T-helper 2 cell treated with Interferon-gamma antibody and Interleukin-4, amounts not matched to agents 5 μg/mL and 100 μg/mL, for 36 hours (primary cell): ENCODE measurements around the gene DNAJC5G.
A peak's percentile ranks its signal among the peaks of the same experiment; 100 is the strongest.

Experiments
- DNase-seq: peaks from one replicate; pipeline ENCODE4 v3.0.0; 2021; ENCODE audit warnings: low spot score
- H3K27ac Mint-ChIP-seq: one replicate; pipeline ENCODE4 v1.8.0; 2021; ENCODE audit warnings: mild to moderate bottlenecking, mixed read lengths
- H3K27me3 Mint-ChIP-seq: one replicate; pipeline ENCODE4 v1.8.0; 2021; ENCODE audit warnings: low read depth, mixed read lengths
- H3K36me3 Mint-ChIP-seq: one replicate; pipeline ENCODE4 v1.8.0; 2021; ENCODE audit warnings: low read depth, mixed read lengths
- H3K4me1 Mint-ChIP-seq: one replicate; pipeline ENCODE4 v1.8.0; 2021; ENCODE audit warnings: low read depth, mixed read lengths
- H3K4me3 Mint-ChIP-seq: one replicate; pipeline ENCODE4 v1.8.0; 2022; ENCODE audit warnings: mild to moderate bottlenecking, moderate library complexity, mixed read lengths
- H3K9me3 Mint-ChIP-seq: one replicate; pipeline ENCODE4 v1.8.0; 2021; ENCODE audit warnings: mixed read lengths

The DNAJC5G gene

GRCh38 chr2:27245116-27245515 lies 30.1 kb upstream of the DNAJC5G start:
- no peak overlapping the region for H3K4me3 Mint-ChIP-seq
- no peak for DNase-seq
- H3K4me1 Mint-ChIP-seq = no peaks in the 10 kb centered on the region
- peaks cover 19% of the 10 kb centered on the region for H3K36me3 Mint-ChIP-seq
- no peaks in the 10 kb centered on the region for H3K9me3 Mint-ChIP-seq
- no peaks in the 10 kb centered on the region for H3K27me3 Mint-ChIP-seq
- H3K27ac Mint-ChIP-seq = no peak overlapping the region

GRCh38 chr2:27245626-27246025 lies 29.6 kb upstream of the DNAJC5G start:
- H3K36me3 Mint-ChIP-seq = peaks cover 14% of the 10 kb centered on the region

GRCh38 chr2:27247893-27248292 lies 27.3 kb upstream of the DNAJC5G start:
- Mint-ChIP-seq H3K27ac (no peak overlapping the region), H3K27me3 (peaks cover 4% of the 10 kb centered on the region), H3K36me3 (no peaks in the 10 kb centered on the region), H3K4me1 (no peaks in the 10 kb centered on the region), H3K9me3 (no peaks in the 10 kb centered on the region), H3K4me3 (no peak overlapping the region)
- no peak for DNase-seq

More at GRCh38 chr2:27245626-27246025, 29.6 kb upstream of the DNAJC5G start:
- Mint-ChIP-seq H3K9me3 (no peaks in the 10 kb centered on the region), H3K27ac (no peak overlapping the region), H3K4me3 (no peak overlapping the region), H3K4me1 (no peaks in the 10 kb centered on the region), H3K27me3 (no peaks in the 10 kb centered on the region)
- DNase-seq = no peak

GRCh38 chr2:27249159-27249890 lies 25.9 kb upstream of the DNAJC5G start:
- Mint-ChIP-seq H3K27me3 (peaks cover 4% of the 10 kb centered on the region), H3K36me3 (no peaks in the 10 kb centered on the region), H3K9me3 (no peaks in the 10 kb centered on the region), H3K4me3 (no peak overlapping the region), H3K4me1 (no peaks in the 10 kb centered on the region), H3K27ac (no peak overlapping the region)
- no peak for DNase-seq

- Mint-ChIP-seq H3K4me1 (no peaks in the 10 kb centered on the region), H3K36me3 (no peaks in the 10 kb centered on the region), H3K4me3 (no peak overlapping the region), H3K27ac (no peak overlapping the region), H3K9me3 (no peaks in the 10 kb centered on the region), H3K27me3 (peaks cover 6% of the 10 kb centered on the region)
- peak; percentile 67 for DNase-seq
These were observed 25.2 kb upstream of the DNAJC5G start for GRCh38 chr2:27249891-27250651.

- no peak for DNase-seq
These were observed 24.4 kb upstream of the DNAJC5G start for GRCh38 chr2:27250652-27251379.

GRCh38 chr2:27251766-27252165 lies 23.5 kb upstream of the DNAJC5G start:
- H3K36me3 Mint-ChIP-seq = no peaks in the 10 kb centered on the region
- H3K9me3 Mint-ChIP-seq = no peaks in the 10 kb centered on the region
- H3K27ac Mint-ChIP-seq = no peak overlapping the region
- no peak overlapping the region for H3K4me3 Mint-ChIP-seq
- H3K27me3 Mint-ChIP-seq = peaks cover 6% of the 10 kb centered on the region
- no peak for DNase-seq
- no peaks in the 10 kb centered on the region for H3K4me1 Mint-ChIP-seq

More at GRCh38 chr2:27250652-27251379, 24.4 kb upstream of the DNAJC5G start:
- no peak overlapping the region for H3K27ac Mint-ChIP-seq
- H3K4me1 Mint-ChIP-seq = no peaks in the 10 kb centered on the region
- no peak overlapping the region for H3K4me3 Mint-ChIP-seq
- no peaks in the 10 kb centered on the region for H3K36me3 Mint-ChIP-seq
- peaks cover 6% of the 10 kb centered on the region for H3K27me3 Mint-ChIP-seq
- no peaks in the 10 kb centered on the region for H3K9me3 Mint-ChIP-seq

GRCh38 chr2:27255187-27255586 lies 20.0 kb upstream of the DNAJC5G start:
- DNase-seq = no peak
- no peaks in the 10 kb centered on the region for H3K4me1 Mint-ChIP-seq
- H3K27ac Mint-ChIP-seq = no peak overlapping the region
- H3K36me3 Mint-ChIP-seq = no peaks in the 10 kb centered on the region
- H3K27me3 Mint-ChIP-seq = peaks cover 15% of the 10 kb centered on the region
- no peaks in the 10 kb centered on the region for H3K9me3 Mint-ChIP-seq
- no peak overlapping the region for H3K4me3 Mint-ChIP-seq

- H3K4me3 Mint-ChIP-seq = no peak overlapping the region
- no peak overlapping the region for H3K27ac Mint-ChIP-seq
- no peaks in the 10 kb centered on the region for H3K4me1 Mint-ChIP-seq
- H3K9me3 Mint-ChIP-seq = no peaks in the 10 kb centered on the region
- peaks cover 19% of the 10 kb centered on the region for H3K27me3 Mint-ChIP-seq
- H3K36me3 Mint-ChIP-seq = no peaks in the 10 kb centered on the region
- DNase-seq = no peak
These were observed 19.6 kb upstream of the DNAJC5G start for GRCh38 chr2:27255660-27256059.

- H3K4me3 Mint-ChIP-seq = no peak overlapping the region
- no peak for DNase-seq
- no peak overlapping the region for H3K27ac Mint-ChIP-seq
- H3K36me3 Mint-ChIP-seq = no peaks in the 10 kb centered on the region
- peaks cover 28% of the 10 kb centered on the region for H3K27me3 Mint-ChIP-seq
- H3K9me3 Mint-ChIP-seq = no peaks in the 10 kb centered on the region
- H3K4me1 Mint-ChIP-seq = no peaks in the 10 kb centered on the region
These were observed 18.3 kb upstream of the DNAJC5G start for GRCh38 chr2:27256855-27257454.

GRCh38 chr2:27258051-27258450 lies 17.2 kb upstream of the DNAJC5G start:
- no peak overlapping the region for H3K4me3 Mint-ChIP-seq
- no peaks in the 10 kb centered on the region for H3K9me3 Mint-ChIP-seq
- no peaks in the 10 kb centered on the region for H3K36me3 Mint-ChIP-seq
- no peak overlapping the region for H3K27ac Mint-ChIP-seq
- DNase-seq = no peak
- H3K27me3 Mint-ChIP-seq = peaks cover 30% of the 10 kb centered on the region
- peaks cover under 1% of the 10 kb centered on the region for H3K4me1 Mint-ChIP-seq

- no peaks in the 10 kb centered on the region for H3K9me3 Mint-ChIP-seq
- H3K4me3 Mint-ChIP-seq = peak overlapping the region; percentile 58
- H3K27ac Mint-ChIP-seq = no peak overlapping the region
- peaks cover 2% of the 10 kb centered on the region for H3K36me3 Mint-ChIP-seq
- no peak for DNase-seq
- H3K4me1 Mint-ChIP-seq = peaks cover 17% of the 10 kb centered on the region
- peaks cover 45% of the 10 kb centered on the region for H3K27me3 Mint-ChIP-seq
These were observed 13.8 kb upstream of the DNAJC5G start for GRCh38 chr2:27261241-27261925.

- Mint-ChIP-seq H3K9me3 (no peaks in the 10 kb centered on the region), H3K27ac (no peak overlapping the region), H3K36me3 (peaks cover 2% of the 10 kb centered on the region), H3K27me3 (peaks cover 45% of the 10 kb centered on the region), H3K4me1 (peaks cover 17% of the 10 kb centered on the region), H3K4me3 (peak overlapping the region; percentile 58)
- peak; percentile 30 for DNase-seq
These were observed 13.3 kb upstream of the DNAJC5G start for GRCh38 chr2:27261926-27262298.
